Brain microvascular endothelial cell (primary cell): ENCODE data around the gene C9orf43.

Experiments used
- DNase-seq: peaks from one replicate; pipeline ENCODE4 v3.0.0-alpha.2; 2020
- H3K27ac ChIP-seq: fragments of 250-450 bp; sonication (Bioruptor Pico); 2 replicates; pipeline ENCODE4 v1.5.1; 2020; ENCODE audit warnings: mild to moderate bottlenecking, moderate library complexity
- H3K27me3 ChIP-seq: fragments of 250-450 bp; sonication (Bioruptor Pico); replicated peaks from 2 replicates; pipeline ENCODE4 v1.5.1; 2020; ENCODE audit warnings: mild to moderate bottlenecking
- H3K36me3 ChIP-seq: fragments of 250-450 bp; sonication (Bioruptor Pico); replicated peaks from 2 replicates; pipeline ENCODE4 v1.5.1; 2020; ENCODE audit warnings: mild to moderate bottlenecking
- H3K4me3 ChIP-seq: 2 replicates; pipeline ENCODE4 v1.5.1; 2011; ENCODE audit warnings: low read depth, mild to moderate bottlenecking, control low read depth, low read length, moderate library complexity
- in situ Hi-C: cut with HindIII; loops from 2 replicates; pipeline ENCODE4 v1.10.0; 2017; ENCODE audit warnings: low sequenced_read_pairs, low pct_ligation_motif_present
- TF ChIP-seq, protein P1 (sequence below): IDR thresholded peaks from 2 replicates; pipeline ENCODE4 v1.5.1; 2011; ENCODE audit warnings: low read depth, mild to moderate bottlenecking, moderate library complexity, low read length, control low read depth, inconsistent platforms; ENCODE audit errors: missing control alignments

The C9orf43 gene

DNA sequence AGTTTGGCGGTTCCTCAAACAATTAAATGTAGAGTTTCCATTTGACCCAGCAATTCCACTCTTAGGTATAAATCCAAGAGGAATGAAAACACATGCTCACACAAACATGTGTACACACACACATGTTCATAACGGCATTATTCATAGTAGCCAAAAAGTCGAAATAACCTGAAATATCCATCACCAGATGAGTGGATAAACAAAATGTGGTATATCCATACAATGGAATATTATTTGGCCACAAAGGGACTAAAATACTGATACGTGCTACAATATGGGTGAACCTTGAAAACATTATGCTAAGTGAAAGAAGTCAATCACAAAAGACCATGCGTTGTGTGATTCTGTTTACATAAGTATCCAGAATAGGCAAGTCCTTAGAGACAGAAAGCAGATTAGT is 61.7 kb downstream of the C9orf43 start:
- TF ChIP-seq, protein P1, sequence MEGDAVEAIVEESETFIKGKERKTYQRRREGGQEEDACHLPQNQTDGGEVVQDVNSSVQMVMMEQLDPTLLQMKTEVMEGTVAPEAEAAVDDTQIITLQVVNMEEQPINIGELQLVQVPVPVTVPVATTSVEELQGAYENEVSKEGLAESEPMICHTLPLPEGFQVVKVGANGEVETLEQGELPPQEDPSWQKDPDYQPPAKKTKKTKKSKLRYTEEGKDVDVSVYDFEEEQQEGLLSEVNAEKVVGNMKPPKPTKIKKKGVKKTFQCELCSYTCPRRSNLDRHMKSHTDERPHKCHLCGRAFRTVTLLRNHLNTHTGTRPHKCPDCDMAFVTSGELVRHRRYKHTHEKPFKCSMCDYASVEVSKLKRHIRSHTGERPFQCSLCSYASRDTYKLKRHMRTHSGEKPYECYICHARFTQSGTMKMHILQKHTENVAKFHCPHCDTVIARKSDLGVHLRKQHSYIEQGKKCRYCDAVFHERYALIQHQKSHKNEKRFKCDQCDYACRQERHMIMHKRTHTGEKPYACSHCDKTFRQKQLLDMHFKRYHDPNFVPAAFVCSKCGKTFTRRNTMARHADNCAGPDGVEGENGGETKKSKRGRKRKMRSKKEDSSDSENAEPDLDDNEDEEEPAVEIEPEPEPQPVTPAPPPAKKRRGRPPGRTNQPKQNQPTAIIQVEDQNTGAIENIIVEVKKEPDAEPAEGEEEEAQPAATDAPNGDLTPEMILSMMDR = no peak
- no peak for DNase-seq
- H3K36me3 ChIP-seq = no peaks in the 10 kb centered on the region
- H3K27me3 ChIP-seq = no peaks in the 10 kb centered on the region
- no peak overlapping the region for H3K4me3 ChIP-seq
- no peak overlapping the region for H3K27ac ChIP-seq
- in situ Hi-C loops = no loop called here

DNA sequence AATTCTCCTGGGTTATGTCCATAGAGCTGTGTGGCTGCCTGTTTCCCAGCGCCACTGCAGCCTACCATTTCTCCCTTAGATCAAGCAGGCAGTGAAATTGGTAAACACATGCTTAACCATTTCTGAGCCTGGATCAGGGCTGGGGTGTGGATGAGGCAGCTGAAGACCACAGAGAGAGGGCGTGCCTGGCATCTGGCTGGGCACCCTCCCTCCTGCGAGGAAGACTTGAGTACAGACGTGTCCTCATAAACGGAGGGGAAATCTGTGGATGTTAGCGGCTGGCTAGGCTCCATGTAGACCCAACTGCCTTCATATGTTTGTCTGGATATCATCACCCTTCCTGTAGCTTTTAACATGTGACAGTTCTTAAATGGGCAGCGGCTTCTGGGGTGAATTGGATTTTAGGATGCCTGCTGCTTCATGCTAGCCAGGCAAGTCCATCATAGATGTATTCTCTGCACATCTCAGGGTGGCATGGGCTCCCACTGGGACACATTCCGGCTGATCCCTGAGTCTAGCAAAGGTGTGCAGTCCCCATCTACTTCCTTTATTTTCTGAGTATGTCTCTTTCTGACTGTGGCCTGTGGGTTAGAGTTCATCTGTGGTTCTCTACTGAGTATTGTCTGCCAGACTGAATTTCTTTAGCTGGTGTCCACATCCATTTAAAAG is 63.9 kb downstream of the C9orf43 start:
- H3K27ac ChIP-seq = no peak overlapping the region
- TF ChIP-seq, protein P1 = no peak
- H3K4me3 ChIP-seq = no peak overlapping the region
- DNase-seq = no peak
- no peaks in the 10 kb centered on the region for H3K36me3 ChIP-seq
- no peaks in the 10 kb centered on the region for H3K27me3 ChIP-seq
- in situ Hi-C loops = no loop called here

DNA sequence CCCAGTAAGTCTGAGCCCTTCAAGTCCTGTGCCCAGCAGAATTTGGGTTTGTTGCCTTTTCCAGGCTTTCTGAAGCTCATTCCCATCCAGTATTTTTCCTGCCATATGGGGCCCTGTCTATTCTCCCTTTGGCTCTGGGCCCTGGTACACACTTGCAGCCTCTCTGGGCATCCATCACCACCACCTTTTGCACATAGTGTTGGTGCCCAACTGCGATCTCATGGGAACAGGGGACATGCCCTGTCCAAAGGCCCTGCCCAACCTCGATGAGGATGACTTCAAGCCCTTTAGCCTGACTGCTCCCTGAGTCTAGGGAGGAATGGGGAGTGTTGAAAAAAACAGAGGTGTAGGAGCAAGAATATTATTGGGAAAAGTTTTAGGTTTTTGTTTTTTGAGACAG is 64.5 kb downstream of the C9orf43 start:
- no peak overlapping the region for H3K27ac ChIP-seq
- no peaks in the 10 kb centered on the region for H3K27me3 ChIP-seq

DNA sequence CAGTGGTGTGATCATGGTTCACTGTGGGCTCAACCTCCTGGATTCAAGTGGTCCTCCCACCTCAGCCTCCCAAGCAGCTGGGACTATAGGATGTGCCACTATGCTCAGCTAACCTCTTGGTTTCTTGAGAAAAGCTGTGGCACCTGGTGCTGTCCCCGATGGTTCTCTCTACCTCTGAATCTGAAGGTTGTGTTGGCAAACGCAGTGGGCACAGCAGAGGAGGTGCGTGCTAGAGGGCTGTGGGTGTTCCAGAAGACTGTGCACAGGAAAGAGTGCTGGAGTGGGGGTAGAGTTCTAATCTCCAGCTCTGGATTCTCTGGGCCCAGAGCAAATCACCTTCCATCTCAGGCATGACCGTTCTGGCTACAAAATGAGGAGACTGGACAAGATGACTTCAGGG is 65.4 kb downstream of the C9orf43 start:
- H3K36me3 ChIP-seq = no peaks in the 10 kb centered on the region
- no peak for DNase-seq
- in situ Hi-C loops = no loop called here
- TF ChIP-seq, protein P1 = no peak
- no peak overlapping the region for H3K27ac ChIP-seq
- H3K27me3 ChIP-seq = no peaks in the 10 kb centered on the region
- H3K4me3 ChIP-seq = no peak overlapping the region

More for the DNA sequence above, 64.5 kb downstream of the C9orf43 start:
- no peaks in the 10 kb centered on the region for H3K36me3 ChIP-seq
- in situ Hi-C loops = no loop called here
- H3K4me3 ChIP-seq = no peak overlapping the region
- TF ChIP-seq, protein P1 = no peak
- DNase-seq = no peak

DNA sequence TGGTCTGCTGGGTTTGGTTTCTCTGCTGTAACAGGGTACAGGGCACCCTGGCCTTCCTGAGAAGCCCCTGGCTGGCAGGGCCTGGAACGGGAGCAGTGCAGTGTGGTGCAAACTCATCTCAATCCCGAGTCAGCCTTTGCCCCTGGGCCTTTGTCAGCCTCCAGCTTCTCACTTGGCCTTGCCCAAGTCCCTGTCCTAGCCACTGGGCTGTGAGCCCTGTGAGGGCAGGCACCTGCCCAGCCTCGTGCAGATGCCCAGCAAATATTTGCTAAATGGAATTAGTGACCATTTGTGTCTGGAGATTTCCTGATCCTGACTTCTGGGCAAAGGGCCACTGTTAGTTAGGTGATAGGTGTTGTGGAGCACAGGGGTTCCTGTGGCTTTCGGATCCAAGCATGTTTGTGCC is 66.0 kb downstream of the C9orf43 start:
- no peak overlapping the region for H3K27ac ChIP-seq
- no peak for DNase-seq
- TF ChIP-seq, protein P1 = no peak
- H3K27me3 ChIP-seq = no peaks in the 10 kb centered on the region
- in situ Hi-C loops = no loop called here
- no peak overlapping the region for H3K4me3 ChIP-seq
- H3K36me3 ChIP-seq = no peaks in the 10 kb centered on the region

DNA sequence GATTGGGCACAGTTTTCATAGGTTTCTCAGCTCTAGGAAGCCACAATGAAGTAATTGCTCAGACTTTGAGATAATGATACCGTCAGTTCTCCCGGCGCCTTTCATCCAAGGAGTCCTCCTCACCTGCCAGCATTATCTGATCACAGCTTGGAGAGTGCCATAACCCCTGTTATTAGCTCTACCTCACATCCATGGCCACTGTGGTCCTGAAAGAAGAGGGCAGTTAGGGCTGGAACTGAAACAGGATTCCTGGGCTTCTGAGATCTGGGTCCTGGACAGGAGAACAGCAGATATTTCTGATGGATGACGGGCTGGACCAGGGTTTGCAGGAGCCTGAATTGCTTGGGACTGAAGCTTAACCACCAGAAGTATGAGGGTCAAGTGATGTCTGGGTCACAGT is 66.5 kb downstream of the C9orf43 start:
- TF ChIP-seq, protein P1 = no peak
- in situ Hi-C loops = no loop called here
- DNase-seq = no peak
- Histone ChIP-seq H3K27ac (no peak overlapping the region), H3K27me3 (no peaks in the 10 kb centered on the region), H3K4me3 (no peak overlapping the region), H3K36me3 (no peaks in the 10 kb centered on the region)
